ENCODE measurements around the gene NFATC1. TPM values are rescaled to one million over a fixed set of nuclear protein-coding genes. Genes with fewer than 3 reads are reported as not detected.

Gene NFATC1
- total RNA-seq, 2 donors from 2014 or later: 27.6 to 40.8 TPM

DNA sequence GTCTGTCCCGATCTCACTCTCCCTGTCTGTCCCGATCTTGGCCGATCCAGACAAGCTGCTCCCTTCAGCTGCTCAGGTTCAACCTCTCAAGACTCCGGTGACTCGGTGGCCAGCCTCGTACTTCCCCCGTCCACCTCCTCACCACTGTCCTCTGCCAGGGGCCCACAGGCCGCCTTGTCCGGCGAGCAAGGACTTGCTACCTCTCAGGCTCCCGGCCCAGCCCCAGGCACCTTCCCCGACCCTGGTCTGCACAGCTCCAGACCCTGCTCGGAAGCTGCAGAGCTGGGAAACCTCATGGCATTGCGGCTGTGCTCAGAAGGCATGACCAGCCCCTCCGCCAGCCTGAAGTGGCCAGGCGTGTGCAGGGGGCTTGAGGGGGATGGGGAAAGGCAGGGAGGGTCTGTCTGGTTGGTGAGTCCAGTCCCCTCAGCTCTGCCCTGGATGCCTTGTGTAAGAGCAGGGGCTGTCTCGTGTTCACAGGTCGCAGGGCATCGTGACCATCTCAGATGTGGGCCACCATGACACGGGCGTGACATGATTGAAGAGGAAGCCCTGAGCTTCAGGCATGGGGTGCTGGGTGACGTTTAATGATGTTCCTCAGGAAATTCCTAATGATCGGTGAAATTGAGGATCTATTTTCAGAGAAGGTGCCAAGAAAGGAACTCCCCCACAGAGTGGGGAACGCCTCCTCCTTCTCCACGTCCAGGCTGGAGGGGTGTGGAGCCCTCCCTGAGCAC, 162.6 kb downstream of the NFATC1 start:
- Histone ChIP-seq H3K9me3 (no peaks in the 10 kb centered on the region), H3K27ac (no peak overlapping the region), H3K36me3 (no peaks in the 10 kb centered on the region), H3K4me3 (no peak overlapping the region), H3K4me1 (ENCODE audit: control insufficient read depth in 1 of 2, low read depth in 2 of 2) (no peaks in the 10 kb centered on the region), H3K27me3 (replicated peaks; ENCODE audit: insufficient read depth) (no peaks in the 10 kb centered on the region)
- ATAC-seq (ENCODE audit: insufficient number of reproducible peaks, low FRiP score, low read depth) (no peak), DNase-seq (ENCODE audit: low spot score) (no peak)
- TF ChIP-seq, protein P1, sequence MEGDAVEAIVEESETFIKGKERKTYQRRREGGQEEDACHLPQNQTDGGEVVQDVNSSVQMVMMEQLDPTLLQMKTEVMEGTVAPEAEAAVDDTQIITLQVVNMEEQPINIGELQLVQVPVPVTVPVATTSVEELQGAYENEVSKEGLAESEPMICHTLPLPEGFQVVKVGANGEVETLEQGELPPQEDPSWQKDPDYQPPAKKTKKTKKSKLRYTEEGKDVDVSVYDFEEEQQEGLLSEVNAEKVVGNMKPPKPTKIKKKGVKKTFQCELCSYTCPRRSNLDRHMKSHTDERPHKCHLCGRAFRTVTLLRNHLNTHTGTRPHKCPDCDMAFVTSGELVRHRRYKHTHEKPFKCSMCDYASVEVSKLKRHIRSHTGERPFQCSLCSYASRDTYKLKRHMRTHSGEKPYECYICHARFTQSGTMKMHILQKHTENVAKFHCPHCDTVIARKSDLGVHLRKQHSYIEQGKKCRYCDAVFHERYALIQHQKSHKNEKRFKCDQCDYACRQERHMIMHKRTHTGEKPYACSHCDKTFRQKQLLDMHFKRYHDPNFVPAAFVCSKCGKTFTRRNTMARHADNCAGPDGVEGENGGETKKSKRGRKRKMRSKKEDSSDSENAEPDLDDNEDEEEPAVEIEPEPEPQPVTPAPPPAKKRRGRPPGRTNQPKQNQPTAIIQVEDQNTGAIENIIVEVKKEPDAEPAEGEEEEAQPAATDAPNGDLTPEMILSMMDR (IDR thresholded peaks at IDR 0.05): no peak

DNA sequence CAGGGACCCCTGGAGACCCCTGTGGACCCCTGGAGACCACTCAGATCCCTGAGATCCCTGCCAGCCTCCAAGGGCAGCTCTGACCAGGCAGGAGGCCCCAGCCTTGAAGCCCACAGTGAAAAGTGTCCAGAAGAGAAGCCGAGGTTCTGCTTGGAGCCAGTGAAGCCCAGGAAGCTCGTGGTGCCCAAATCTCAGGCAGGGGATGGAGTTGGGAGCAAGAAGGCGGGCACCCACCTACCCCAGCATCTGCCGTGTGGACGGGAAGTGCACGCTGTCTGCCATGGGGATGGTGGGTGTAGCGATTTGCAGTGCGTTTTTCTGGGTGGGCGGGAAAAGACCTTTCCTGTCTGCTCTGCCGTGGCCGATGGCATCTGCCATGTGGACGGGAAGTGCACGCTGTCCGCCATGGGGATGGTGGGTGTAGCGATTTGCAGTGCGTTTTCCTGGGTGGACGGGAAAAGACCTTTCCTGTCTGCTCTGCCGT, 163.2 kb downstream of the NFATC1 start:
- TF ChIP-seq, protein P1 (IDR thresholded peaks at IDR 0.05): no peak
- H3K27me3 ChIP-seq (replicated peaks; ENCODE audit: insufficient read depth): no peaks in the 10 kb centered on the region
- DNase-seq (ENCODE audit: low spot score) (no peak), ATAC-seq (ENCODE audit: insufficient number of reproducible peaks, low FRiP score, low read depth) (no peak)
- H3K27ac ChIP-seq: no peak overlapping the region
- no peaks in the 10 kb centered on the region for H3K36me3 ChIP-seq
- H3K9me3 ChIP-seq: no peaks in the 10 kb centered on the region
- no peaks in the 10 kb centered on the region for H3K4me1 ChIP-seq (ENCODE audit: control insufficient read depth in 1 of 2, low read depth in 2 of 2)
- no peak overlapping the region for H3K4me3 ChIP-seq

DNA sequence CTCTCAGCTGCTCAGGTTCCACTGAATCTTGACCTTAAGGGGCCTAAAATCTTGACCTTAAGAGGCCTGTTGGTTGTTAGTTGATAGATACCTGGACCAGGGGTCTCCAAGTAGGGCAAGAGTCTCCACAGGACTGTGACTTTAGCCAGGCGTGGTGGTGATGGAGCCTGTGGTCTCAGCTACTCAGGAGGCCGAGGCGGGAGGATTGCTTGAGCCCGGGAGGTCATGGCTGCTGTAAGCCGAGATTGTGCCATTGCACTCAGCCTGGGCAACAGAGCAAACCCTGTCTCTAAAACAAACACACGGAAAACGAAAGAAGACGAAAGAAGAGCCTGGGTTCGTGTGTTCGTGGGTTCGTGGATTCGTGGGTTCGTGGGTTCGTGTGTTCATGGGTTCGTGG, 163.7 kb downstream of the NFATC1 start:
- TF ChIP-seq, protein P1 (IDR thresholded peaks at IDR 0.05): no peak
- Histone ChIP-seq H3K27me3 (replicated peaks; ENCODE audit: insufficient read depth) (no peaks in the 10 kb centered on the region), H3K27ac (no peak overlapping the region), H3K4me3 (no peak overlapping the region), H3K9me3 (no peaks in the 10 kb centered on the region), H3K36me3 (no peaks in the 10 kb centered on the region), H3K4me1 (ENCODE audit: control insufficient read depth in 1 of 2, low read depth in 2 of 2) (peaks cover 0 to under 1% of the 10 kb centered on the region in 2 donors)
- ATAC-seq (ENCODE audit: insufficient number of reproducible peaks, low FRiP score, low read depth) (no peak), DNase-seq (ENCODE audit: low spot score) (no peak)

DNA sequence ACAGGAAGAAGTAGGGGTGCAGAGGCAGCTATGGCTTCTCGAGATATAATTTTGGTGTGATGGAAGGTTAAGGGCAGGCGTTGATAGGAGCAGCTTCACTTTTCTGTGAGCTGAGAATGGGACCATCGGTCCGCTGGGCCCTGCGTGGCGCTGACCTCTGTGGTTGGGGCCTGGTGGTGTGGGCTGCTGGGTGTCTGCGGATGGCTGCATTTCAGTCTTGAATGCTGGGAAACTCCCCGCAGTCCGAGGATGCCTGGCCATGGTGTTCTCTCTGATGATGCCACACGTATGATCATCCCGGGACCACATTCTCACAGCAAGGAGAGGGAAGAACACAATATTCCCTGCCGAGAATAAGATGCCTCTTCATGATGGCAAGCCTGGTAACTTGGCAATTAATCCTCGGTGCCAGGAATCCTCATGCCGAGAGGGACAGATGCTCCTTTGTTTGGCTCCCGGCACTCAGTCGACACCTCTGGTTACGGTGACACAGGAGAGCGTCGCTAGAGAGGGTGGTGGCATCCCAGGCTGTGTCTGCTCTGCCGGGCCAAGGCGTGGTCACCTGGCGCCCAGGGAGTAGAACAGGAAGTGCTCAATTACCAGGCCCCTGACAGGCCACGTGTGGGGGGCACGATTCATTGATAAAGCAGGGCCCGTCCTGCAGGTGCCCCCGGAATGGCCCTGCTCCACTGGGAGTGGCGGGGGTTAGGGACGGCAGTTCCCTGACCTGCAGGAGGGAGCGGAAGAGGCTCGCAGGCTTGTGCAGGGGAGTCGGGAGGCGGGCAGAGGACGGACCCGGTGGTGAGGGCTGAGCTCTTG, 164.5 kb downstream of the NFATC1 start:
- TF ChIP-seq, protein P1 (IDR thresholded peaks at IDR 0.05): no peak
- Histone ChIP-seq H3K4me3 (no peak overlapping the region), H3K36me3 (no peaks in the 10 kb centered on the region), H3K27ac (no peak overlapping the region), H3K4me1 (ENCODE audit: control insufficient read depth in 1 of 2, low read depth in 2 of 2) (peaks cover 5 to 9% of the 10 kb centered on the region in 2 donors), H3K27me3 (replicated peaks; ENCODE audit: insufficient read depth) (no peaks in the 10 kb centered on the region), H3K9me3 (no peaks in the 10 kb centered on the region)
- ATAC-seq (ENCODE audit: insufficient number of reproducible peaks, low FRiP score, low read depth) (peak; percentile 13), DNase-seq (ENCODE audit: low spot score) (no peak)

DNA sequence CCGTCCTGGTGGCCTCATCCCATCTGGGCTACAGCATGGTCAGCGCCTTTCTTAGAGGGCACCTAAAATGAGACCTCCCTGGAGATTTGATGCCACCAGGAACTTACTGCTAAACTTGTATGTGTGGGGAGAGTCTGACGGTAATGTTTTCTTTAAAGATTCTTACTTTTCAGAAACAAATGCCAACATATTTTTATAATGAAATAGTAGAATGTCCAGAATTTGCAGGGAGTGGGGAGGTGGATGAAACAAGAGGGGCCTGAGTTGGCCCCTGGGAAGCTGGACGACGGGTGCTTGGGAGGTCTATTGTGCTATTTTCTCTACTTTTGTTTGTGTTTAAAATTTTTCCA, 165.1 kb downstream of the NFATC1 start:
- H3K4me1 ChIP-seq (ENCODE audit: control insufficient read depth in 1 of 2, low read depth in 2 of 2): peaks cover 5 to 11% of the 10 kb centered on the region in 2 donors
- DNase-seq (ENCODE audit: low spot score) (no peak), ATAC-seq (ENCODE audit: insufficient number of reproducible peaks, low FRiP score, low read depth) (no peak)
- H3K27me3 ChIP-seq (replicated peaks; ENCODE audit: insufficient read depth): no peaks in the 10 kb centered on the region
- no peaks in the 10 kb centered on the region for H3K36me3 ChIP-seq
- no peak overlapping the region for H3K27ac ChIP-seq
- no peak overlapping the region for H3K4me3 ChIP-seq
- TF ChIP-seq, protein P1 (IDR thresholded peaks at IDR 0.05): no peak
- no peaks in the 10 kb centered on the region for H3K9me3 ChIP-seq
